ENCODE measurements around the gene ARHGAP45. TPM values are rescaled to one million over a fixed set of nuclear protein-coding genes. Genes with fewer than 3 reads are reported as not detected.

Gene ARHGAP45
- total RNA-seq, 4 donors from 2014 or later: 28.4 to 66.9 (median 38.6) TPM

Small RNA genes within 50 kb of the gene (small RNA-seq; reads per million reads assigned to genes)
- gene RNU6-2: not detected

Other genes starting within 250 kb of the ARHGAP45 start
- not detected for gene PLPPR3, start 245.2 kb upstream of the ARHGAP45 start, total RNA-seq
- under 1 TPM in 1 of 4 donors, not detected in 3; 0.42 TPM for gene AZU1, start 239.3 kb upstream of the ARHGAP45 start, total RNA-seq
- gene PRTN3, start 226.2 kb upstream of the ARHGAP45 start, total RNA-seq: not detected
- gene ELANE, start 214.9 kb upstream of the ARHGAP45 start, total RNA-seq: 10 to 100 TPM in 1 of 4 donors, 1 to 10 TPM in 2, under 1 TPM in 1; 0.66 to 12.6 (median 4.2) TPM
- gene CFD, start 207.5 kb upstream of the ARHGAP45 start, total RNA-seq: 1,000 to 10,000 TPM; 1,040 to 7,538 (median 2,843) TPM
- 10 to 100 TPM; 49.6 to 67.5 (median 53.9) TPM for gene MED16, start 174.0 kb upstream of the ARHGAP45 start, total RNA-seq
- not detected for gene RNU6-9, start 173.7 kb upstream of the ARHGAP45 start, total RNA-seq
- gene R3HDM4, start 153.9 kb upstream of the ARHGAP45 start, total RNA-seq: 10 to 100 TPM; 30.2 to 47.7 (median 37.6) TPM
- not detected for gene KISS1R, start 149.8 kb upstream of the ARHGAP45 start, total RNA-seq
- 10 to 100 TPM in 3 of 4 donors, 1 to 10 TPM in 1; 8.1 to 15.3 (median 12.5) TPM for gene ARID3A, start 141.1 kb upstream of the ARHGAP45 start, total RNA-seq
- gene WDR18, start 82.8 kb upstream of the ARHGAP45 start, total RNA-seq: 10 to 100 TPM; 23.3 to 90.6 (median 52.8) TPM
- 1 to 10 TPM in 1 of 4 donors, not detected in 3; 2.4 TPM for gene GRIN3B, start 66.7 kb upstream of the ARHGAP45 start, total RNA-seq
- gene TMEM259, start 46.0 kb upstream of the ARHGAP45 start, total RNA-seq: 100 to 1,000 TPM; 229 to 459 (median 325) TPM
- not detected for gene RNU6-2, start 45.6 kb upstream of the ARHGAP45 start, total RNA-seq
- 100 to 1,000 TPM in 1 of 4 donors, 10 to 100 TPM in 3; 69.9 to 122 (median 79.4) TPM for gene CNN2, start 40.6 kb upstream of the ARHGAP45 start, total RNA-seq
- 10 to 100 TPM in 3 of 4 donors, 1 to 10 TPM in 1; 9.6 to 25.8 (median 13.7) TPM for gene ABCA7, start 27.1 kb upstream of the ARHGAP45 start, total RNA-seq
- 100 to 1,000 TPM in 3 of 4 donors, 10 to 100 TPM in 1; 81.6 to 136 (median 121) TPM for gene POLR2E, start 28.2 kb downstream of the ARHGAP45 start, total RNA-seq
- 100 to 1,000 TPM; 337 to 518 (median 493) TPM for gene GPX4, start 36.8 kb downstream of the ARHGAP45 start, total RNA-seq
- gene SBNO2, start 107.1 kb downstream of the ARHGAP45 start, total RNA-seq: 100 to 1,000 TPM in 1 of 4 donors, 10 to 100 TPM in 3; 26.6 to 105 (median 39.3) TPM
- 10 to 100 TPM; 52.5 to 91.2 (median 68.7) TPM for gene STK11, start 138.6 kb downstream of the ARHGAP45 start, total RNA-seq
- gene CBARP, start 170.8 kb downstream of the ARHGAP45 start, total RNA-seq: 1 to 10 TPM in 2 of 4 donors, under 1 TPM in 2; 0.22 to 3.9 (median 1.4) TPM
- 100 to 1,000 TPM in 3 of 4 donors, 10 to 100 TPM in 1; 67.5 to 140 (median 127) TPM for gene ATP5F1D, start 174.6 kb downstream of the ARHGAP45 start, total RNA-seq
- 10 to 100 TPM; 17.4 to 51.9 (median 39.4) TPM for gene MIDN, start 181.4 kb downstream of the ARHGAP45 start, total RNA-seq
- 100 to 1,000 TPM; 389 to 640 (median 576) TPM for gene CIRBP, start 202.2 kb downstream of the ARHGAP45 start, total RNA-seq
- 10 to 100 TPM; 25.5 to 80.7 (median 52.0) TPM for gene FAM174C, start 208.4 kb downstream of the ARHGAP45 start, total RNA-seq
- not detected for gene EFNA2, start 218.7 kb downstream of the ARHGAP45 start, total RNA-seq

All from tibial nerve (tissue), 4 donors.